SU-DHL-6 (cell line): ENCODE data around the gene TNFRSF4.

Experiments
- CTCF ChIP-seq: fragments of 200-600 bp; sonication (generic); IDR thresholded peaks from one replicate; pipeline ENCODE4 v1.5.1; 2017; ENCODE audit warnings: antibody characterized with exemption, mild to moderate bottlenecking, low read length, moderate library complexity; ENCODE audit not compliant: insufficient read depth, poor library complexity, severe bottlenecking
- EZH2phosphoT487 ChIP-seq: fragments of 200-600 bp; sonication (generic), shearing (Covaris generic); conservative IDR thresholded peaks from 2 replicates; pipeline ENCODE4 v1.6.1; 2018; ENCODE audit warnings: mild to moderate bottlenecking, antibody characterized with exemption, low read length, moderate library complexity, mixed read lengths

GRCh38 chr1:1240348-1240732, 26.4 kb upstream of the TNFRSF4 start:
- TF ChIP-seq CTCF (no peak), EZH2phosphoT487 (no peak)
